PFSK-1 (cell line): ENCODE data around the gene RAD54L.

Experiments used
- POLR2AphosphoS5 ChIP-seq: IDR thresholded peaks from 2 replicates; pipeline ENCODE4 v1.6.1; 2012; ENCODE audit warnings: low read depth, mild to moderate bottlenecking, control low read depth, low read length, moderate library complexity
- SIN3A ChIP-seq: IDR thresholded peaks from 2 replicates; pipeline ENCODE4 v1.6.1; 2012; ENCODE audit warnings: mild to moderate bottlenecking, low read length, moderate library complexity, borderline replicate concordance; ENCODE audit not compliant: insufficient read depth
- TAF1 ChIP-seq: IDR thresholded peaks from 2 replicates; pipeline ENCODE4 v1.6.1; 2012; ENCODE audit warnings: low read length, control low read depth, borderline replicate concordance; ENCODE audit not compliant: insufficient read depth
- TF ChIP-seq, protein P1 (sequence below), 2 experiments: IDR thresholded peaks; 2 replicates each; pipeline versions ENCODE4 v1.6.1 to v1.8.0; 2011 to 2012; ENCODE audit warnings: low read depth in 2 of 2, low read length in 2 of 2, control low read depth in 1 of 2, inconsistent platforms in 1 of 2, mild to moderate bottlenecking in 1 of 2, moderate library complexity in 1 of 2; ENCODE audit not compliant: insufficient read depth in 1 of 2

DNA sequence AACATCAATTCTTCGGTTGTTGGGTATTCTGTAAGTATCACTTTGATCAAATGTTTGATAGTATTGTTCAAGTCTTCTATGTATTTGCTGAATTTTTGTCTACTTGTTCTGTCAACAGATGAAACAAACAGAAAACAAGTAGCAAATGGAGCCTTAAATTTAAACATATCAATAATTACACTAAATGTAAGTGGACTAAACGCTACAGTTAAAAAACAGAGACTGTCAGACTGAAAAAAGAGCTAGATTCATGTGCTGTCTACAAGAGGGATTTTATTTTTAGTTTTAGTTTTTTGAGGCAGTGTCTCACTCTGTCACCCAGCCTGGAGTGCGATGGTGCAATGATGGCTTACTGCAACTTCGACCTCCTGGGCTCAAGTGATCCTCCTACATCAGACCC lies 10.7 kb upstream of the RAD54L start:
- TF ChIP-seq, protein P1, sequence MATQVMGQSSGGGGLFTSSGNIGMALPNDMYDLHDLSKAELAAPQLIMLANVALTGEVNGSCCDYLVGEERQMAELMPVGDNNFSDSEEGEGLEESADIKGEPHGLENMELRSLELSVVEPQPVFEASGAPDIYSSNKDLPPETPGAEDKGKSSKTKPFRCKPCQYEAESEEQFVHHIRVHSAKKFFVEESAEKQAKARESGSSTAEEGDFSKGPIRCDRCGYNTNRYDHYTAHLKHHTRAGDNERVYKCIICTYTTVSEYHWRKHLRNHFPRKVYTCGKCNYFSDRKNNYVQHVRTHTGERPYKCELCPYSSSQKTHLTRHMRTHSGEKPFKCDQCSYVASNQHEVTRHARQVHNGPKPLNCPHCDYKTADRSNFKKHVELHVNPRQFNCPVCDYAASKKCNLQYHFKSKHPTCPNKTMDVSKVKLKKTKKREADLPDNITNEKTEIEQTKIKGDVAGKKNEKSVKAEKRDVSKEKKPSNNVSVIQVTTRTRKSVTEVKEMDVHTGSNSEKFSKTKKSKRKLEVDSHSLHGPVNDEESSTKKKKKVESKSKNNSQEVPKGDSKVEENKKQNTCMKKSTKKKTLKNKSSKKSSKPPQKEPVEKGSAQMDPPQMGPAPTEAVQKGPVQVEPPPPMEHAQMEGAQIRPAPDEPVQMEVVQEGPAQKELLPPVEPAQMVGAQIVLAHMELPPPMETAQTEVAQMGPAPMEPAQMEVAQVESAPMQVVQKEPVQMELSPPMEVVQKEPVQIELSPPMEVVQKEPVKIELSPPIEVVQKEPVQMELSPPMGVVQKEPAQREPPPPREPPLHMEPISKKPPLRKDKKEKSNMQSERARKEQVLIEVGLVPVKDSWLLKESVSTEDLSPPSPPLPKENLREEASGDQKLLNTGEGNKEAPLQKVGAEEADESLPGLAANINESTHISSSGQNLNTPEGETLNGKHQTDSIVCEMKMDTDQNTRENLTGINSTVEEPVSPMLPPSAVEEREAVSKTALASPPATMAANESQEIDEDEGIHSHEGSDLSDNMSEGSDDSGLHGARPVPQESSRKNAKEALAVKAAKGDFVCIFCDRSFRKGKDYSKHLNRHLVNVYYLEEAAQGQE (IDR thresholded peaks at IDR 0.05; ENCODE audit: insufficient read depth in 1 of 2, low read depth in 2 of 2, low read length in 2 of 2) = no peak
- TF ChIP-seq SIN3A = no peak
- TF ChIP-seq POLR2AphosphoS5 = no peak
- TF ChIP-seq TAF1 = no peak
